ENCODE measurements around the gene PANK4. TPM values are rescaled to one million over a fixed set of nuclear protein-coding genes. Genes with fewer than 3 reads are reported as not detected.
"Not testable (repeated sequence)": the region's sequence is repeated elsewhere in the genome, so short reads cannot be mapped to it uniquely, and the experiment has no call there.

PANK4 gene
- polyA plus RNA-seq = 19.4 TPM

GRCh38 chr1:2525920-2526823, at the start of gene PANK4:
Gene PANK4 (minus strand): TSS chr1:2526596. CDS start chr1:2526587, 9 bp downstream.
- Mint-ChIP-seq H3K27me3 (peaks cover 8% of the 10 kb centered on the region), H3K4me1 (peaks cover 16 to 28% (median 17%) of the 10 kb centered on the region in 3 donors), H3K9me3 (no peaks in the 10 kb centered on the region), H3K36me3 (no peaks in the 10 kb centered on the region), H3K4me3 (peak within 1 kb of the TSS; percentile 94 to 99 (median 97)), H3K27ac (peak within 1 kb of the TSS; percentile 89 to 99 (median 95))

- no peaks in the 10 kb centered on the region for H3K27me3 Mint-ChIP-seq
- peak overlapping the region in 2 of 4 donors; percentile 8 for H3K4me3 Mint-ChIP-seq
- H3K4me1 Mint-ChIP-seq = peaks cover 28 to 34% (median 29%) of the 10 kb centered on the region in 3 donors
- H3K9me3 Mint-ChIP-seq = peaks cover 5 to 9% (median 6%) of the 10 kb centered on the region in 3 donors
- H3K36me3 Mint-ChIP-seq = peaks cover 1% of the 10 kb centered on the region
- H3K27ac Mint-ChIP-seq = peak overlapping the region; percentile 2 to 99 (median 46)
Measured at GRCh38 chr1:2574350-2574749, 48.0 kb upstream of the PANK4 start.

GRCh38 chr1:2573250-2573920, 47.0 kb upstream of the PANK4 start:
- H3K27ac Mint-ChIP-seq = peak overlapping the region in 1 of 3 donors; percentile 99
- H3K4me3 Mint-ChIP-seq = peak overlapping the region in 3 of 4 donors; percentile 19 to 67 (median 54)
- peaks cover 21 to 27% (median 23%) of the 10 kb centered on the region in 3 donors for H3K4me1 Mint-ChIP-seq
- H3K36me3 Mint-ChIP-seq = peaks cover 1% of the 10 kb centered on the region
- no peaks in the 10 kb centered on the region for H3K27me3 Mint-ChIP-seq
- H3K9me3 Mint-ChIP-seq = peaks cover 5 to 9% (median 6%) of the 10 kb centered on the region in 3 donors

- H3K4me1 Mint-ChIP-seq = peaks cover 18 to 21% (median 19%) of the 10 kb centered on the region in 3 donors
- no peaks in the 10 kb centered on the region for H3K27me3 Mint-ChIP-seq
- no peak overlapping the region for H3K27ac Mint-ChIP-seq
- peaks cover 5 to 9% (median 6%) of the 10 kb centered on the region in 3 donors for H3K9me3 Mint-ChIP-seq
- H3K36me3 Mint-ChIP-seq = no peaks in the 10 kb centered on the region
- H3K4me3 Mint-ChIP-seq = no peak overlapping the region
Measured at GRCh38 chr1:2571348-2571747, 45.0 kb upstream of the PANK4 start.

GRCh38 chr1:2570332-2570731, 43.9 kb upstream of the PANK4 start:
- no peak overlapping the region for H3K4me3 Mint-ChIP-seq

GRCh38 chr1:2569703-2570102, 43.3 kb upstream of the PANK4 start:
- H3K9me3 Mint-ChIP-seq, H3K27ac Mint-ChIP-seq, H3K27me3 Mint-ChIP-seq, H3K36me3 Mint-ChIP-seq, H3K4me3 Mint-ChIP-seq: not testable (repeated sequence)
- H3K4me1 Mint-ChIP-seq = peaks cover 13% of the 10 kb centered on the region in 3 donors

More at GRCh38 chr1:2570332-2570731, 43.9 kb upstream of the PANK4 start:
- Mint-ChIP-seq H3K27me3 (no peaks in the 10 kb centered on the region), H3K27ac (no peak overlapping the region), H3K36me3 (no peaks in the 10 kb centered on the region), H3K9me3 (peaks cover 5 to 9% (median 6%) of the 10 kb centered on the region in 3 donors), H3K4me1 (peaks cover 13% of the 10 kb centered on the region in 3 donors)

GRCh38 chr1:2569060-2569459, 42.7 kb upstream of the PANK4 start:
- Mint-ChIP-seq H3K27ac (peak overlapping the region in 1 of 3 donors; percentile 50), H3K4me1 (peaks cover 9 to 11% (median 10%) of the 10 kb centered on the region in 3 donors), H3K27me3 (no peaks in the 10 kb centered on the region), H3K36me3 (no peaks in the 10 kb centered on the region), H3K4me3 (peak overlapping the region in 1 of 4 donors; percentile 63), H3K9me3 (peaks cover 5 to 9% (median 6%) of the 10 kb centered on the region in 3 donors)

- H3K4me1 Mint-ChIP-seq, H3K27ac Mint-ChIP-seq, H3K36me3 Mint-ChIP-seq, H3K4me3 Mint-ChIP-seq, H3K9me3 Mint-ChIP-seq, H3K27me3 Mint-ChIP-seq: not testable (repeated sequence)
Measured at GRCh38 chr1:2568187-2568816, 41.9 kb upstream of the PANK4 start.

GRCh38 chr1:2567083-2567679, 40.8 kb upstream of the PANK4 start:
- H3K4me1 Mint-ChIP-seq = no peaks in the 10 kb centered on the region
- H3K9me3 Mint-ChIP-seq = no peaks in the 10 kb centered on the region
- no peaks in the 10 kb centered on the region for H3K27me3 Mint-ChIP-seq
- no peak overlapping the region for H3K4me3 Mint-ChIP-seq
- no peak overlapping the region for H3K27ac Mint-ChIP-seq
- H3K36me3 Mint-ChIP-seq = peaks cover 1% of the 10 kb centered on the region

- H3K4me1 Mint-ChIP-seq = peaks cover 0 to 3% (median 0%) of the 10 kb centered on the region in 3 donors
- peak overlapping the region in 1 of 3 donors; percentile 53 for H3K27ac Mint-ChIP-seq
- peaks cover 1% of the 10 kb centered on the region for H3K36me3 Mint-ChIP-seq
- no peaks in the 10 kb centered on the region for H3K27me3 Mint-ChIP-seq
- H3K9me3 Mint-ChIP-seq = no peaks in the 10 kb centered on the region
- no peak overlapping the region for H3K4me3 Mint-ChIP-seq
Measured at GRCh38 chr1:2566101-2567045, 40.0 kb upstream of the PANK4 start.

GRCh38 chr1:2564815-2565374, 38.5 kb upstream of the PANK4 start:
- Mint-ChIP-seq H3K36me3 (peaks cover 1% of the 10 kb centered on the region), H3K27me3 (no peaks in the 10 kb centered on the region), H3K27ac (peak overlapping the region in 1 of 3 donors; percentile 53), H3K9me3 (no peaks in the 10 kb centered on the region), H3K4me1 (peaks cover 0 to 5% (median 0%) of the 10 kb centered on the region in 3 donors), H3K4me3 (peak overlapping the region in 1 of 4 donors; percentile 47)

GRCh38 chr1:2564006-2564814, 37.8 kb upstream of the PANK4 start:
- Mint-ChIP-seq H3K27me3 (no peaks in the 10 kb centered on the region), H3K27ac (peak overlapping the region in 1 of 3 donors; percentile 35), H3K4me1 (peaks cover 0 to 5% (median 0%) of the 10 kb centered on the region in 3 donors), H3K9me3 (no peaks in the 10 kb centered on the region), H3K4me3 (peak overlapping the region in 1 of 4 donors; percentile 45), H3K36me3 (peaks cover 1% of the 10 kb centered on the region)

GRCh38 chr1:2563205-2563604, 36.8 kb upstream of the PANK4 start:
- Mint-ChIP-seq H3K9me3 (no peaks in the 10 kb centered on the region), H3K4me1 (peaks cover 0 to 5% (median 0%) of the 10 kb centered on the region in 3 donors), H3K4me3 (no peak overlapping the region), H3K27me3 (no peaks in the 10 kb centered on the region), H3K27ac (peak overlapping the region in 2 of 3 donors; percentile 19 to 35), H3K36me3 (peaks cover 1% of the 10 kb centered on the region)
